ENCODE measurements around the gene ASB2.

ASB2 gene

DNA sequence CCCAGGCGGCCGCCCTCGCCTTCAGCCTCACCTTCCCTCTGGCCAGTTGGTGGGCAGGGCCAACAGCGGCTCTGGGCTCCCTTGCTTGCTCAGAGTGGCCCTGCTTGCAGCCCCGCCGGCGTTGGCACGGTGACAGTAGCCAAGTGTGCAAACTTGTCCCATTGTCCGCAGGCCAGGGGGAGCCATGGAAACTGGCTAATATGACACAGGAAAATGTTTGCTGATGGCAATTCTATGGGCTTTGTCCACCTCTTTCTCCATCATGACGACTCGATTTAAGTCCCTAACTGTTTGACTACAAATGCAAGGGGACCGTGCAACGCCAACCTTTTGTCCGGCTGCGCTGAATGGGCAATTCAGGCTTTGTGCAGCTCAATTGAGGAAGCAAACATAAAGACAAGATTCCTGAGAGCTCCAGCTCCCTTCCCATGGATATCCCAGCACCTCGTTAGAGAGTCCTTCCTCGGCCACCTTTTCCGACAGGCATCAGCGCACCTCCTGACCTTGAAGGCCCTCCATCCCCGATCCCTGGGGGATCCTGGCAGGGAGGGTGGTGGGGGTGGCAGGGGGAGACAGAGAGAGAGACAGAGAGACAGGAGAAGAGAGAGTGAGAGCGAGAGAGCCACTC is 50.0 kb downstream of the ASB2 start:
- DNase-seq = no peak

GRCh38 chr14:93925374-93925895 is 50.9 kb downstream of the ASB2 start:
- no peak for DNase-seq

DNA sequence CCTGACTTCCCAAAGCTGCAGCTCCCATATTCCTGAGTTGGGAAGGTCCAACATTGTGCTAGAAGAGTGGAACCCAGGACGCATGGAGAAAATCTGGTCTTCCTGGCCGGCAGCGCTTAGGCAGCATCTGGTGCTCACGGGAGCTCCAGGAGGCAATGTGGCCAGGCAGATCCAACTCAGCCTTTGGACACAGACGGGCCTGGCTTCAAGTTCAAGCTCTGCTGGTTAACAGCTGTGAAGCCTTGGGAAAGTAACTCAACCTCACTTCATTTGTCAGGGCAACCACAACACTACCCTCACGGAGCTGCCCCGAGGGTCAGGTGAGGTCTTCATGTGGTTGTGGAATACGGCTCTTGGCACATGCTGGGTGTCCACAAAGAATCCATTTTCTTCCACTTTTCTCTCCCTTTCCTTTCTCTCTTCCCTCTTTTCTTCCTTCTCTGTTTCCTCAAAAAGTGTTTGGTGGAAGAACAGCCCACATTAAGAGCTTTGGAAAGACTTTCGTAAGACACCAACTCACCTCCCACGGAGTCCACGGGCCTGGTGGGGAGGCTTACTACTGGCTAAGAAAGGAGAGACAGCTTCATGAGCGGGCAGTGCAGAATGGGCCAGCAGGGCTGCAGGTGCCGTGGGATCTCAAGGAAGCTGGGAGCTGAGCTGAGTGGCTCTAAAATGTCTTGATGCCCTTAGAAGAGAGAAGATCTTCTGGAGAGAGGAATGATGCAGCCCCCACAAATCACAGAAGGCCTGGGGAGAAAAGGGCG is 51.6 kb downstream of the ASB2 start:
- DNase-seq = no peak

DNA sequence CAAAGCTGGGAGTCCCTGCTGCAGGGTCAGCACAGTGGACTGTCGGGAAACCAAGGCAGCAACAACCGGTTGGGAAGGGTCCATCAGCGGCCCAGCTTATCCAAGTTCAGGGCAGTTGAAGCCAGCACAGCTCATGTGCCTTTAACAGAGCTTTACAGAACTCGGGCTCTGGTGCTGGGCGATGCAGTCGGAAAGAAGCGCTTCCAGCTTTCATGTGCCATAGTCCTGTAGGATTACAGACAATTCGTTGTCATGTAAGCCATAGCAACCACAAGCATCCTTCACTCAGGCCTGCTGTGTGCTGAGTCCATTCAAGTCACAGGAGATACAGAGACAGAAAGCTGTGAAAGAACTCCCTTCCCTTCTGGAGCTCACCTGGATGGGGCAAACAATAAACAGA is 52.7 kb downstream of the ASB2 start:
- DNase-seq = no peak

DNA sequence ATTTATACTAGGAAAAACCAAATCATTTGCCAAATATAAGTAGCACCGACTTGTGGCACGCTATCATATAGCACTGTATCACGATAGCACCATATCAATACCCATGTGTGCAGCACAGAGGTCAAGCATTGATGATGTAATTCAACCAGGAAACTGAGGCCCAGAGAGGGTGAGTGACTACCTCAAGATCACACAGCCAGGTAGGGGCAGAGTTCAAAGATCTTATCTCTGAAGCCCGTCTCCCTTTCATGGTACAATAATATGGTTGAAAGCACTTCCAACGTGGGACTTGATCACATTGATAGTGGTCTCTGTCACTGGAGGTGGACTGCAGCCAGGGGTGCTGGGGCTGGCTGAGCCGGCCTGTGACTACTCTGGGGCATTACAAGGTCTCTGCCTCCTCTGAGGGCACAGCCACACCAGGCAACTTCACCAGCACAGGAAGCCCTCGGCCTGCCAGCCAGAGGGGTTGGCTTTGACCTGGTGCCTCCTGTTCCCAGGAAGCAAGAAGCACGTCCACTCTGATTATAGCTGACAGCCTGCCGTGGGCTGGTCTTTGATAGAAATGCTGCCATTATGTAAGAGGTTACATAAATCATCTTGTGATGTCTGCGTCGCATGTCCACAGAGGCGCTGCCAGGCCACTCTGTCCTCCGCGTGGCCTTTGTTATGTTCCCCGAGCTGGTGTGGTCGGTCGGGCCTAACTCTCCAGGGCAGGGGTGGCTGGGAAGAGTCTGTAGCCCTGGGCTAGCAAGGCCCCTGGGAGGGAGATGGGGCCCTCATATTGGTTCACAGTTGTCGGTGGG is 55.2 kb downstream of the ASB2 start:
- DNase-seq = no peak

- DNase-seq = no peak
Measured at GRCh38 chr14:93917141-93917540, 59.2 kb downstream of the ASB2 start.

DNA sequence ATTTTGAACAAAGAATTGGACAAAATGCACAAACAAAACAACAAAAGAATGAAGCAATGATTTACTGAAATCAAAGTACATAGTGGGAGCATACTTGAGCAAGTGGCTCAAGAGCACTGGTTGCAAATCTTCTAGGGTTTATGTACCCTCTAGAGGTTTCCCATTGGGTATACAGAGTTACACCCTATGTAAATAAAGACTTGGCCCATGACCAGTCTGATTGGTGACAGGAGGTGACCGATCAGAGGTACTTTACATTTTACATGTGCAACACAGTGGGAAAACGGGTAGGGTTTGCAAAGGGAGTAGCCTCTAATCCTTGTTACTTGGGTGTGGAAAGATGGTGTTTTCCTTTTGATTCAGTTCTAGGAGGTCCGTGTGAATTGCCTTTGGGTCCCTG is 59.9 kb downstream of the ASB2 start:
- DNase-seq = no peak

GRCh38 chr14:93915800-93916199 is 60.6 kb downstream of the ASB2 start:
- DNase-seq = no peak

DNA sequence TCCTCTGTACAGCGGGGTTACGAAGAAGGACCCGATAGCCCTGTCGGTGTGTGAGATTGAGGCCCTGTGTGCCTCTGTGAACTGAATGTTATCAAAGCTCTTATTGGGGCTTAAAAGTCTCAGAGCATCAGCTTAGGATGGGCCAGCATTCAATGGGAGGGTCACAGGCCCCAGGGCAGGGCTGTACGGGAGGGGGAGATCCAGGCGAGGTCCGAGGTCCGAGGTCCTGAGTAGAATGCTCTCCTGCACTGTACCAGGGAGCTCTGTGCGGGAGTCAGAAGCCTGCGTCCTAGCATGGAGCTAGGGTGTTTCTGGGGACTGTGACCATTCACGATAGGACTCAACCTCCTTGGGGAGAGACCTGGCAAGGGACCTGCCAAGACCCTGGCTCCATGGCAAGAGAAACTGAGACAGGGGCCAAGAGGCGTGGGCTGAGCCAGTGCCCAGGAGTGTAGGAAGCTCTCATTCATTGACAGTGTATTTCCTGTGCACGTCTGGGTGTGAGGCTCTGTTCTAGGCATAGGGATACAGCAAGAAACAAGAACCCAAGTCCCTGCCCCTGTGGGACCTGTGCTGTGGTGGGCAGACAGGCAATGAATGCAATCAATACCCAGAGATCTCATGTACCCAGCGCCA is 61.2 kb downstream of the ASB2 start:
- DNase-seq = no peak

DNA sequence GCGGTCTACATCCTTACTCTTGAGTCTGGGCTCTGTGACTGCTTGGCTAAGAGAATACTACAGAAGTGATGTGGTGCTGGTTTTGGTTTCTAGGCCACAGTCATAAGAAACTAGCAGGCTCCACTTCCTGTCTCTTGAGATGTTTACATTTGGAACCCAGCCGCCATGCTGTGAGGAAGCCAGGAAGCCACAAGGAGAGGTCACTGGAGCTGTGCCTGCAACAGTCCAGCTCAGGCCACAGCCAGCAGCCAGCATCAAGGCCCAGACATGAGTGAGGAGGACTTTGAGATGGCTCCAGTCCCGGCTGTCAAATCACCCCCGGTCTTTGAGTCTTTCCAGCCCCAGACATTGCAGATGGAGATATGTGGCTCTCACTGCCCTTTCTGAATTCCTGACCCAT is 62.1 kb downstream of the ASB2 start:
- peak; percentile 70 for DNase-seq

DNA sequence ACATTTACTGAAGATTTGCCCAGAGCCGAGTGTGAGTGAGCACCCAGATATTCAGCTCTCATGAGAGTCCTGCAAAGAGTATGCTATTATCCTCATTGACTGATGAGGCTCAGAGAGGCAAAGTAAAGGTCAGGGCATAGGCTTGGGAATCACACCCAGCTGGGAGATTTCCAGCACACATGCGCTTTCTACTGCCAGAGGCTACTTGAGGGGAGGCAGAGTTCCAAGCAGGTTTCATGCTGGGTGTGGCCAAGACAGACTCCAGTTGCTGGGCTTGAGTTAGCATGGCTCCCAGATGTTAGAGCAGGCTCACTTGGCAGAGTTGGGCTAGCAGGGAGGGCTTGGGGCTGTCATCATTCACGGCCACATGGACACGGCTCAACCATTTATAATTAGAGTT is 63.6 kb downstream of the ASB2 start:
- DNase-seq = no peak

GRCh38 chr14:93911975-93912615 is 64.3 kb downstream of the ASB2 start:
- no peak for DNase-seq

DNA sequence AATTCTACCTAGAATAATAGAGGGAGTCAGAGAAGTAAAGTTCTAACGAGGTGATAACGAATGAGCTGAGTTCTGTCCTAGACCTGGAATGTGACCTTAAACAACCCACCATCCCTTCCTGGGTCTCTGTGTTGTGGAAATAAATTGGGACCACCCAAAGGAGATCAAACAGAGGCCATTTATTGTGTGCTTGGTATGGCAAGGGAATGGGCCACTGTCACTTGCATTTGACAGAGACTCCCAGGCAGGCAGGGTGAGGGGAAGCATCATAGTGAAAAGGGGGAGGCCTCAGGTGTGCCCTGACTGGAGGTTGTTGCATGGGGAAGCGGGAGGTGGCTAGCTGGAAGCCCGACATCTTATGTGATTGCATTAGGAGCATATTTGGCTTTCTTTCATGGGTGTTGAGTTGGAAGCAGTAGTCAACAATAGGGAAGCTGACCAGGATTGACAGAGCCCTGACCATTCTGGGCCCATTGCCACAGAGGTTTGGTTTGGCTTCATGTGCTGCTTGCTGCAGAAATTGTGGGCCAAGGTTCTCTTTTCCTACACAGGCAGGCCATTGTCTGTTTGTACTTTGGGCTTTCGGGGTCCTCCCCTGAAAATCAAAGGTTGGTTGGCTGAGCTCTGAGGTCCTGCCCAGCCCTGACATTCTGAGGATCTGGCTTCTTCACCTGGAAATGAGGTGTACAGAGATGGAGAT is 66.8 kb downstream of the ASB2 start:
- no peak for DNase-seq

DNA sequence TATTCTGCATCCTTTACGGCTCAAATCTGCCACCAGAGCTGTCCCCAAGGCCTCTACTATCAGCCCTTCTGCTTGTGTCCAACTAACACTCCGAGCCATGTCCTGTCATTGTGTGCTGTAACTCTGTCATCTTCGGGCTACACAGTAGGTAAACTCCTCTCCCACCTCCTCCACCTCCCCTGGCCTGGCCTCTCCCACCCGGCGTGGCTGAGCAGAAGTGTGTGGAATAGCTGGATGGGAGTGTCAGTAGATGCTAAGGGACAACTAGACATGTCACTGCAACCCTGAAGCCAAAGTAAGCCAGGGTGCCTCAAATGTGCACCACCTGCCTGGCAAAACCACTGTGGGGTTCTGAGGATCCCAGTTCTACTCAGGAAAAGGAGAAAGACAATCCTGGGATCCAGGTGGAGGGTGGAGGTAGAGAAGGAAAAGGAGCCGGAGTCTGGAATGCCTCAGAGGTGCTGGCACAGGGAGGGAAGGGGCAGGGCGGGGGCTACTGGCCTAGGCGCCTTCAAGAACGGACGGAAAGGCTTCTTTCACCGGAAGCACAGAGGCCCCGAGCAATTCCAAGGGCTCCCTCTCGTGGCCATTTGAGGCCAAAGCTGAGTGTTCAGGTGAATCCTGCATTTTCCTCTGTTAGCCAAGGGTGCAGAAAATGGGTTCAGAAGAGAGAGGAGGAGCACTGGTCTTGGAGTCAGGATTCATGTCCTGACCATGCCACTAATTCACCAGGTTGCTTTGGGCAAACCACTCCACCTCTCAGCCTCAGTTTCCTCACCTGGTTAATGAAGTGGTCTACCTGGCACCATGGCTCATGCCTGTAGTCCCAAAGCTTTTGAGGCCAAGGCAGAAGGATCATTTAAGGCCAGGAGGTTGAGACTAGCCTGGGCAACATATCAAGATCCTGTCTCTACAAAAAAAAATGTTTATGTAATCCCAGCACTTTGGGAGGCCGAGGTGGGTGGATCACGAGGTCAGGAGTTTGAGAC is 69.7 kb downstream of the ASB2 start:
- DNase-seq = peak; percentile 83

GRCh38 chr14:93905623-93906022 is 70.7 kb downstream of the ASB2 start:
- DNase-seq = no peak

DNA sequence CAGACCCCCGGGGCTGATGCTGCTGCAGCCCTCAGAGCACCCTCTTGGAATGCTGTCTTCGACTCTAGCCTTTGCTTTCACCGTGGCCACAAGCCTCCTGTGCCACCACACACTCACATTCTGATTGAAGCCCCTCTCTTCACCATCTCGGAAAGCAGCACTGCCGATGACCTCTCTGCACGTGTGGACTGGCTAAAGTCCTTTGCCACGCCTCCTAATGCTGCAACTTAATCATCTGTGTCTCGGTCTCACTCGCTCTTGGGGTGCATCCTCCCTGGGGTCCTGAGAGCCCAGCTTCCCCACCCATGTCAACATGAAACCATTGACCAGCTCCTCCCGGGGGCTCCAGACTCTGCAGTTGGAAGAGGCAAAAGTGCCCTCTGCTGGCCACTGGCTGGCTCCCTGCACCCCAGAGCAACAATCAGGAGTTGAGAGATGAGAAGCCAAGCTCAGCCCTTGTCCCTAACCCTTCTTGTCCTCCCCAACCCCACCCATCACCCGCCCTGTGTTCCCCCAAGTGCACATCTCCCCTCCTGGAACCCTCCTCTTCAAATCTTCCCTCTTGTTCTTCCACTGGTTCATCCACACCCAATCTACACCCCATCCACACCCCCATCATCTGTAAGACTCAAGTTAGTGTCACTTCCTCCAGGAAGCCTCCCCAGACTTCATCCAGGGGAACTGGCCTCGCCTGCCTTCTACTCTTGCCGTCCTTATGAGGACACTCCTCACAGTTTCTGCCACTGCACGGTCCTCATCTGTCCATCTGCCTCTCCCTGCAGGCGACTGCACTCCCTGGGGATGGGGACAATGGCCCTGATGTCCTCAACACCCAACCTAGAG is 72.8 kb downstream of the ASB2 start:
- DNase-seq = no peak

- no peak for DNase-seq
Measured at GRCh38 chr14:93902619-93903307, 73.6 kb downstream of the ASB2 start.

- DNase-seq = no peak
Measured at GRCh38 chr14:93901813-93902212, 74.6 kb downstream of the ASB2 start.

- no peak for DNase-seq
Measured at GRCh38 chr14:93898731-93899130, 77.6 kb downstream of the ASB2 start.

Data from activated CD4-positive, alpha-beta T cell treated with anti-CD3 and anti-CD28 coated beads, Interleukin-10, Interleukin-2, amounts not matched to agents 100 ng/mL and 50 ng/mL, durations not matched to agents 16 hours and 8 hours (primary cell).